Chondrocyte (in vitro differentiated cells): ENCODE data around the gene ZDHHC14. TPM values are rescaled to one million over a fixed set of nuclear protein-coding genes. Genes with fewer than 3 reads are reported as not detected.
"Not testable (repeated sequence)": the region's sequence is repeated elsewhere in the genome, so short reads cannot be mapped to it uniquely, and the experiment has no call there.

Source experiments
- DNase-seq: peaks from one replicate; pipeline ENCODE4 v3.0.0; 2021; ENCODE audit warnings: mixed read lengths, low spot score
- H3K27ac Mint-ChIP-seq: one replicate; pipeline ENCODE4 v1.8.0; 2021; ENCODE audit warnings: mild to moderate bottlenecking, moderate library complexity, mixed read lengths; ENCODE audit not compliant: unreplicated experiment
- H3K27me3 Mint-ChIP-seq: 2 replicates; pipeline ENCODE4 v1.8.0; 2021; ENCODE audit warnings: low read depth, mixed read lengths
- H3K36me3 Mint-ChIP-seq: 2 replicates; pipeline ENCODE4 v1.8.0; 2021; ENCODE audit warnings: low read depth, mixed read lengths
- H3K4me1 Mint-ChIP-seq: 2 replicates; pipeline ENCODE4 v1.8.0; 2021; ENCODE audit warnings: low read depth, mild to moderate bottlenecking, mixed read lengths
- H3K4me3 Mint-ChIP-seq: one replicate; pipeline ENCODE4 v1.8.0; 2021; ENCODE audit warnings: mild to moderate bottlenecking, moderate library complexity, mixed read lengths; ENCODE audit not compliant: unreplicated experiment
- H3K9me3 Mint-ChIP-seq: 2 replicates; pipeline ENCODE4 v1.8.0; 2021; ENCODE audit warnings: low read depth, mixed read lengths
- CTCF ChIP-seq: fragments of 200-600 bp; sonication (generic); IDR thresholded peaks from 2 replicates; pipeline ENCODE4 v1.5.0; 2021; ENCODE audit warnings: antibody characterized with exemption, mild to moderate bottlenecking, moderate library complexity
- total RNA-seq: library from RNA; stranded (reverse); gene quantifications from 3 replicates; pipeline ENCODE4 v1.2.1, GENCODE V29; 2021

Gene ZDHHC14
- total RNA-seq, 1 donor from 2014 or later, result 8.4 TPM

- DNase-seq, result no peak
Observed at GRCh38 chr6:157556671-157557430, 175.9 kb downstream of the ZDHHC14 start.

GRCh38 chr6:157557559-157557958, 176.6 kb downstream of the ZDHHC14 start:
- no peak overlapping the region for H3K27ac Mint-ChIP-seq
- H3K4me3 Mint-ChIP-seq, result no peak overlapping the region
- peaks cover 3% of the 10 kb centered on the region for H3K36me3 Mint-ChIP-seq
- peaks cover 2% of the 10 kb centered on the region for H3K4me1 Mint-ChIP-seq
- peaks cover 3% of the 10 kb centered on the region for H3K9me3 Mint-ChIP-seq
- peaks cover 2% of the 10 kb centered on the region for H3K27me3 Mint-ChIP-seq
- DNase-seq, result no peak
- TF ChIP-seq CTCF, result no peak

More at GRCh38 chr6:157556671-157557430, 175.9 kb downstream of the ZDHHC14 start:
- H3K27me3 Mint-ChIP-seq, result peaks cover 2% of the 10 kb centered on the region
- H3K27ac Mint-ChIP-seq, result no peak overlapping the region
- no peak overlapping the region for H3K4me3 Mint-ChIP-seq
- H3K36me3 Mint-ChIP-seq, result peaks cover 3% of the 10 kb centered on the region
- TF ChIP-seq CTCF, result no peak
- H3K9me3 Mint-ChIP-seq, result peaks cover 3% of the 10 kb centered on the region
- peaks cover 2% of the 10 kb centered on the region for H3K4me1 Mint-ChIP-seq

GRCh38 chr6:157558049-157558448, 177.1 kb downstream of the ZDHHC14 start:
- peaks cover 2% of the 10 kb centered on the region for H3K4me1 Mint-ChIP-seq
- no peaks in the 10 kb centered on the region for H3K27me3 Mint-ChIP-seq
- peaks cover 3% of the 10 kb centered on the region for H3K9me3 Mint-ChIP-seq
- H3K4me3 Mint-ChIP-seq, result no peak overlapping the region
- peaks cover 3% of the 10 kb centered on the region for H3K36me3 Mint-ChIP-seq
- H3K27ac Mint-ChIP-seq, result no peak overlapping the region
- no peak for TF ChIP-seq CTCF
- no peak for DNase-seq

GRCh38 chr6:157558487-157559200, 177.7 kb downstream of the ZDHHC14 start:
- no peak for TF ChIP-seq CTCF
- Mint-ChIP-seq H3K4me3 (no peak overlapping the region), H3K36me3 (peaks cover 3% of the 10 kb centered on the region), H3K27me3 (no peaks in the 10 kb centered on the region), H3K9me3 (peaks cover 3% of the 10 kb centered on the region), H3K27ac (no peak overlapping the region), H3K4me1 (peaks cover 3% of the 10 kb centered on the region)
- DNase-seq, result no peak

- H3K4me1 Mint-ChIP-seq, result peaks cover 4% of the 10 kb centered on the region
- no peak for DNase-seq
- peaks cover 3% of the 10 kb centered on the region for H3K9me3 Mint-ChIP-seq
- peaks cover 3% of the 10 kb centered on the region for H3K36me3 Mint-ChIP-seq
- no peak overlapping the region for H3K27ac Mint-ChIP-seq
- no peak for TF ChIP-seq CTCF
- H3K4me3 Mint-ChIP-seq, result no peak overlapping the region
- H3K27me3 Mint-ChIP-seq, result no peaks in the 10 kb centered on the region
Observed at GRCh38 chr6:157559201-157559756, 178.3 kb downstream of the ZDHHC14 start.

- not testable (repeated sequence) for H3K4me3 Mint-ChIP-seq, H3K36me3 Mint-ChIP-seq, DNase-seq, H3K27ac Mint-ChIP-seq, H3K27me3 Mint-ChIP-seq, H3K9me3 Mint-ChIP-seq, H3K4me1 Mint-ChIP-seq
Observed at GRCh38 chr6:157560063-157560462, 179.1 kb downstream of the ZDHHC14 start.
